Gastroesophageal sphincter (tissue), 3 donors: ENCODE results near the gene ASB1.

Experiments
- EP300 ChIP-seq: sonication (generic); formaldehyde crosslinking; IDR thresholded peaks from one replicate; pipeline ENCODE4 v1.6.1; 2017; ENCODE audit warnings: antibody characterized with exemption, mild to moderate bottlenecking
- POLR2A ChIP-seq, 2 donors: fragments of 450-650 bp; IDR thresholded peaks; one replicate each; pipeline ENCODE4 v1.6.1; 2017; ENCODE audit warnings: antibody characterized with exemption in 2 of 2, mild to moderate bottlenecking in 2 of 2, moderate library complexity in 1 of 2
- POLR2AphosphoS5 ChIP-seq: sonication (generic); formaldehyde crosslinking; IDR thresholded peaks from one replicate; pipeline ENCODE4 v1.6.1; 2017; ENCODE audit warnings: antibody characterized with exemption
- TF ChIP-seq, protein P1 (sequence below), 4 experiments: fragments of 200-600 bp in 2 of 4; fragments of 450-650 bp in 2 of 4; sonication (generic) in 1 of 4; IDR thresholded peaks; one replicate each; pipeline ENCODE4 v1.5.1; 2017 to 2019; ENCODE audit warnings: antibody characterized with exemption in 4 of 4, mild to moderate bottlenecking in 2 of 4, moderate library complexity in 2 of 4

DNA sequence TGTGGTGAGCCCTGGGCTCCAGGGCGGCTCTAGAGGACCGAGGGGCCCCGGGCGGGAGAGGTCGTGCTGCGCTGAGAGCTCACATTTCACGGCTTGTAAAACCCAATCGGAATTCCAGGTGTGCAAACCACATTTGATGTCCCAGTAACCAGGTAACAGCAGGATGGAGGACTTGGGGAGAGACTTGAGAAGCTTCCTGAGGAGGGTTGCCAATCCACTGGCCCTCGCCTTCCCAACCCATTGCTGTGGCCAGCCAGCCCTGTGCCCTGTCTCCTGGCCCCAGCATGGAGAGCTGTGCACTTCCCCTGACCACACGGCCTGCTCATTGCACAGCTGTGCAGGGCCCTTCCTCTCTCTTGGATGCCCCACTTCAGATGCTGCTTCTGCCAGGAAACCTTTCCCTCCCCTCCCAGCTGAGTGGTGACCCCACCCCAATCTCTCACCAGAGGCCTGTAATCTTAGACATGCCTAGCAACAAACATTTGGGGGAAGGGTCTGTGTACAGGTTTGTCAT lies 39.6 kb downstream of the ASB1 start:
- TF ChIP-seq POLR2A (IDR thresholded peaks at IDR 0.05) (no peak), POLR2AphosphoS5 (no peak), EP300 (no peak)
- TF ChIP-seq, protein P1, sequence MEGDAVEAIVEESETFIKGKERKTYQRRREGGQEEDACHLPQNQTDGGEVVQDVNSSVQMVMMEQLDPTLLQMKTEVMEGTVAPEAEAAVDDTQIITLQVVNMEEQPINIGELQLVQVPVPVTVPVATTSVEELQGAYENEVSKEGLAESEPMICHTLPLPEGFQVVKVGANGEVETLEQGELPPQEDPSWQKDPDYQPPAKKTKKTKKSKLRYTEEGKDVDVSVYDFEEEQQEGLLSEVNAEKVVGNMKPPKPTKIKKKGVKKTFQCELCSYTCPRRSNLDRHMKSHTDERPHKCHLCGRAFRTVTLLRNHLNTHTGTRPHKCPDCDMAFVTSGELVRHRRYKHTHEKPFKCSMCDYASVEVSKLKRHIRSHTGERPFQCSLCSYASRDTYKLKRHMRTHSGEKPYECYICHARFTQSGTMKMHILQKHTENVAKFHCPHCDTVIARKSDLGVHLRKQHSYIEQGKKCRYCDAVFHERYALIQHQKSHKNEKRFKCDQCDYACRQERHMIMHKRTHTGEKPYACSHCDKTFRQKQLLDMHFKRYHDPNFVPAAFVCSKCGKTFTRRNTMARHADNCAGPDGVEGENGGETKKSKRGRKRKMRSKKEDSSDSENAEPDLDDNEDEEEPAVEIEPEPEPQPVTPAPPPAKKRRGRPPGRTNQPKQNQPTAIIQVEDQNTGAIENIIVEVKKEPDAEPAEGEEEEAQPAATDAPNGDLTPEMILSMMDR (IDR thresholded peaks at IDR 0.05) = no peak
